Suprapubic skin (tissue), 3 donors: ENCODE data around the gene BCAM.

Experiments
- CTCF ChIP-seq, 2 donors: fragments of 200-600 bp in 1 of 2; fragments of 450-650 bp in 1 of 2; sonication (generic) in 1 of 2; IDR thresholded peaks; one replicate each; pipeline ENCODE4 v1.5.1; 2016 to 2019; ENCODE audit warnings: antibody characterized with exemption in 2 of 2, mild to moderate bottlenecking in 1 of 2, moderate library complexity in 1 of 2
- POLR2A ChIP-seq, 2 donors: fragments of 450-650 bp; IDR thresholded peaks; one replicate each; pipeline ENCODE4 v1.6.1; 2017; ENCODE audit warnings: antibody characterized with exemption in 2 of 2, mild to moderate bottlenecking in 2 of 2, moderate library complexity in 2 of 2

- no peak for TF ChIP-seq POLR2A (IDR thresholded peaks at IDR 0.05)
- TF ChIP-seq CTCF (IDR thresholded peaks at IDR 0.05): no peak
Observed at GRCh38 chr19:44839276-44839675, 30.4 kb downstream of the BCAM start.
